ENCODE measurements around the gene CARNS1. TPM values are rescaled to one million over a fixed set of nuclear protein-coding genes. Genes with fewer than 3 reads are reported as not detected.

CARNS1 gene
- total and polyA plus RNA-seq, 9 of the 15 experiments (the other 6 are each of a cell fraction or from before 2014, with no cell fraction given): 0.01 to 0.18 (median 0.06) TPM; not detected in 3

GRCh38 chr11:67401495-67402191 lies 13.8 kb upstream of the CARNS1 start, which contains the start of gene PPP1CA (continued):
- TF ChIP-seq ETV5 (CRISPR knock-in tag; IDR thresholded peaks at IDR 0.05; ENCODE audit: low read depth) (peak; percentile 56; the same call in 1 of the 2 replicates), GMEB1 (CRISPR knock-in tag; IDR thresholded peaks at IDR 0.05) (peak; percentile 53; the same call in 1 of the 2 replicates), AFF1 (IDR thresholded peaks at IDR 0.05; ENCODE audit: low read depth in 1 of 2, partially characterized antibody in 2 of 2) (no peak), MNT (conservative IDR thresholded peaks at IDR 0.05) (no peak), ATF2 (CRISPR knock-in tag; IDR thresholded peaks at IDR 0.05) (no peak), KLF1 (tag; IDR thresholded peaks at IDR 0.05) (peak; percentile 82), YY1 (IDR thresholded peaks at IDR 0.05; ENCODE audit: borderline replicate concordance in 1 of 3, control insufficient read depth in 1 of 3, extremely low read depth in 1 of 3, insufficient read depth in 3 of 3, insufficient read length in 1 of 3, insufficient replicate concordance in 2 of 3, low read depth in 1 of 3, low read length in 2 of 3) (peak; percentile 52 to 90 (median 85)), JUND (IDR thresholded peaks at IDR 0.05; ENCODE audit: borderline replicate concordance, low read depth, low read length) (peak; percentile 31; the same call in 1 of the 2 replicates), JUND (tag; IDR thresholded peaks at IDR 0.05; ENCODE audit: borderline replicate concordance, low read depth, low read length) (no peak; the same call in 2 of the 3 replicates), HMG20B (CRISPR knock-in tag; IDR thresholded peaks at IDR 0.05) (no peak), RBFOX2 (IDR thresholded peaks at IDR 0.05; ENCODE audit: low read depth, low read length) (peak; percentile 83), CCAR2 (IDR thresholded peaks at IDR 0.05; ENCODE audit: low read depth, low read length) (no peak), NFE2 (IDR thresholded peaks at IDR 0.05; ENCODE audit: low read depth) (no peak), SRSF1 (IDR thresholded peaks at IDR 0.05; ENCODE audit: low read depth, low read length) (no peak), KDM1A (IDR thresholded peaks at IDR 0.05) (no peak)

Measured in K562 (cell line).